ENCODE data around the gene PACRG. TPM values are rescaled to one million over a fixed set of nuclear protein-coding genes. Genes with fewer than 3 reads are reported as not detected.

Gene PACRG
- total RNA-seq, 1 donor from 2014 or later, result 0.20 TPM

GRCh38 chr6:163348789-163349680 lies 621.3 kb downstream of the PACRG start:
- no peak for DNase-seq (ENCODE audit: low read depth in 2 of 2)

DNA sequence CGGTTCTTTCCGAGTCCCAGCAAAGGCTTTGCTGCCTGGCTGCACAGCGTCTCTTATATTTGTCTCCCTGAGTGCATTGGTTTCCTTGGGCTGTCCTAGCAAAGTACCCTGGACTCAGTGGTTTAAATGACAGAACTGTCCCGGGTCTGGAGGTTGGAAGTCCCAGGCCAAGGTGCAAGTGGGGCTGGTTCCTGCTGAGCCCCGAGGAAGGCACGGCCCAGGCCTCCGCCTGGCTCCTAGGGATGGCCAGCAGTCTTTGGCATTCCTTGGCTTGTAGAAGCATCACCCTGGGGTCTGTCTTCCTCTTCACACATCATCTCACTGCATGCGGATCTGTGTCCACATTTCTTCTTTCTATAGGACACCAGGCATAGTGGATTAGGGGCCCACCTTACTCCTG lies 621.9 kb downstream of the PACRG start:
- no peak for DNase-seq (ENCODE audit: low read depth in 2 of 2)

- no peak for DNase-seq (ENCODE audit: low read depth in 2 of 2)
These were observed 623.2 kb downstream of the PACRG start for GRCh38 chr6:163351013-163351412.

- DNase-seq (ENCODE audit: low read depth in 2 of 2), result no peak
These were observed 624.4 kb downstream of the PACRG start for GRCh38 chr6:163352011-163352685.

GRCh38 chr6:163352966-163353365 lies 625.2 kb downstream of the PACRG start:
- DNase-seq (ENCODE audit: low read depth in 2 of 2), result no peak

DNA sequence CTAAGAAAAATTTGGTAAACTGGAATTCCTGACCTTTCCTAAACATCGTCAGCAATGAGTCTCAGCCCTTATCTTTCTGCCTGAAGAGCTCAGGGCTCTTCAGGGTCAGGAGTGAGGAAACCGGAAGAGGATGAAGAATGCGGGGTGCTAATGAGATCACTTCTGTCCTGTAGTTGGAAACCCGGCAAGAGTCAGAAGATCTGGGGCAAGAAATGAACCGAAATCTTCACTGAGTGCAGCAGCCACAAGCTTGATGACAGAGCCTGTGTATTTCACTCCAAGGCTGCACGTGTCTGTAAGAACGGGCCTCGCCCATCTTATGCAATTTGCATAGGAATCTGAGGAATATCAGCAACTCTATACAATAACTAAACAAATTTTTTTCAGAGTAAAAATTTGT lies 626.3 kb downstream of the PACRG start:
- peak in 1 of 2 donors; percentile 67 for DNase-seq (ENCODE audit: low read depth in 2 of 2)

DNA sequence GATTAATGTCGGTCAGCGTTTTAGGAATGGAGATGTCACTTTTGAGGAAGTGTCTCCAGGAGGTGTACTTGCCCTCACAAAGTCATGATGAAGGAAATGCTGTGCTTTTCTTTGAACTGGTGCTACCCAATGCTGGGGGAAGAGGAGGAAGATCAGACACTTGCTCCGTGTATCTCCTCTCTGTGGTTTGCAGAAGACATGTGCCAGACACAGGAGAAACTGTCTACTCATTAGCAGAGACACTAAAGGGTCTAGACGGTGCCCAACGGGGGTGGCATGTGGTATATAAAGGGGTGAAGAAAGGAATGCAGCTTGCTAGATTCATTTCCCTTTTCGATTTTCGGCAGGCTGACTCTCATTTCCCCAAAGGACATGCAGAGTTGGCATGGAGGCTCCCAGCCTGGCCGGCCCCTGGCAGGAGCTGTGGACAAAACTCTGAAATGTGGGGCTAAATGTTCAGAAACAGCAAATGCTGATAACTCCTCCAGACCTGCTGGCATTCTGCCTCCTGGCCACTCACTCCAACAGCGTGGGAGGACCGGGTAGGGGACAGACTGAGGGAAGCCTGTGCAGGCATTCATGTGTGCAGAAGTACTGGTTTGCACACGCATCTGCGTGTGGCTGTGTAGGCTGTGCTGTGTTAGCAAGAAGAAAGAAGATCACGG lies 627.1 kb downstream of the PACRG start:
- peak; percentile 55 to 70 for DNase-seq (ENCODE audit: low read depth in 2 of 2)

DNA sequence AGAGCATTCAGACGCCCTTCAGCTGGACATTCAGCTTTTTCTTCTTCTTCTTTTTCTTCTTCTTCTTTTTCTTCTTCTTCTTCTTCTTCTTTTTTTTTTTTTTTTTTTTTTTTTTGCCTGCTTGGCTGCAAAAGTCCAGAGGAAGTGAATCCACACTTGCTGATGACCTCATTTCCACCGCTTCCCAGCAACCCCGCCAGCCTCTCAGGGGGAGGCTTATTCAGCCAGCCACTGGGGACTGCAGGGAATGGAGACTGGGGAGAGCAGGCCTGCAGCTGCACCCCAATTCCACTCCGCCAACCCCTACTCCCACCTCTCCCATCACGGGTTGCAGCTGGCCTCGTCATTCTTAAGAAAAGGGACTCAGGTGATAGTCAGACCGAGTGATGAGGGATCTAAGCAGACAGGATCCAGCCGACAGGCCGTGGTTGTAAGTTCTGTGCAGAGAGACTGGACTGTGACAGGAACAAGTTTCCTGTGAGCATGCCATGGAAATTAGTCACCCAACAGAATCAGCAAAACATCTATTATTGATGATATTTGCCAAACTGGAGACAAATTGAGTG lies 627.7 kb downstream of the PACRG start:
- DNase-seq (ENCODE audit: low read depth in 2 of 2), result peak; percentile 83 to 91

DNA sequence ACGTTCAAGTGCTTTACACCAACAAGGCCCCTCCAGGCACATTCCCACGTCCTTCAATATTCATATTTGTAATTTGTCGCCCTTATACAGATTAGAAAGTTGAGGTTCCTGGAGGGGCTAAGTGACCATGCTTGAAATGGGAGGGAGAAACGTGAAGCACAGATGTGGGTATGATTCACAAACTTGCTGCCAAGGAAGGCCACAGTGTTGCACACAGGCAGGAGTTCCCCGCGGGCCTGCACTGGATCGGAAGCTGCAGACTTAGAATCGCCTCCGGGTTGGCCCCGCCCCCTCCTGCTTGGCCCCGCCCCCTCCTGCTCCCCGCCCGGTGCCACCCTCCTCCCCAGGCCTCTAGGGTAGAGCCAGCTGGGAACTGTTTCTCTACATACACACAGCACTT lies 628.5 kb downstream of the PACRG start:
- peak; percentile 47 to 90 for DNase-seq (ENCODE audit: low read depth in 2 of 2)

- no peak for DNase-seq (ENCODE audit: low read depth in 2 of 2)
These were observed 629.0 kb downstream of the PACRG start for GRCh38 chr6:163356743-163357142.

- no peak for DNase-seq (ENCODE audit: low read depth in 2 of 2)
These were observed 636.9 kb downstream of the PACRG start for GRCh38 chr6:163364641-163365040.

Other genes with a start within 250 kb of the PACRG start
- gene PRKN, start 208 bp upstream of the PACRG start, total RNA-seq, result under 0.01 and 0.40 TPM in 2 replicates

Measured in lung microvascular endothelial cell (primary cell).